Neutrophil (primary cell): ENCODE measurements around the gene KLHL29.

ENCODE experiments used
- H3K27ac ChIP-seq: fragments of 200-600 bp; sonication (generic); 2 replicates; pipeline ENCODE4 v1.5.1; 2016; ENCODE audit warnings: mild to moderate bottlenecking, moderate library complexity
- H3K27me3 ChIP-seq: fragments of 200-600 bp; sonication (generic); 2 replicates; pipeline ENCODE4 v1.6.0; 2016; ENCODE audit warnings: mild to moderate bottlenecking
- H3K36me3 ChIP-seq: fragments of 200-600 bp; sonication (generic); 2 replicates; pipeline ENCODE4 v1.5.1; 2017
- H3K4me1 ChIP-seq, 2 experiments: fragments of 200-600 bp in 1 of 2; sonication (generic) in 1 of 2; 1 replicate in 1 of 2; 2 replicates in 1 of 2; pipeline versions ENCODE4 v1.5.1 to v1.6.1; 2013 to 2016; ENCODE audit warnings: low read depth in 1 of 2, low read length in 1 of 2, mild to moderate bottlenecking in 1 of 2, moderate library complexity in 1 of 2; ENCODE audit not compliant: control insufficient read depth in 1 of 2, insufficient read depth in 1 of 2
- H3K4me3 ChIP-seq, 2 experiments: fragments of 200-600 bp in 1 of 2; sonication (generic) in 1 of 2; 1 replicate in 1 of 2; 2 replicates in 1 of 2; pipeline ENCODE4 v1.5.1; 2013 to 2016; ENCODE audit warnings: low read depth in 1 of 2, low read length in 1 of 2, mild to moderate bottlenecking in 1 of 2, moderate library complexity in 1 of 2
- H3K9me3 ChIP-seq: fragments of 200-600 bp; sonication (generic); 2 replicates; pipeline ENCODE4 v1.5.1; 2016
- CTCF ChIP-seq: fragments of 200-600 bp; sonication (generic); IDR thresholded peaks from 2 replicates; pipeline ENCODE4 v1.5.1; 2016; ENCODE audit warnings: antibody characterized with exemption

The KLHL29 gene

GRCh38 chr2:23384551-23385343, at the start of gene KLHL29:
Gene KLHL29 (plus strand): TSS chr2:23385179. CDS start chr2:23562197, 177,018 bp downstream.
- H3K27ac ChIP-seq, result no peak within 1 kb of the TSS

GRCh38 chr2:23335550-23335949, 49.4 kb upstream of the KLHL29 start:
- no peak overlapping the region for H3K4me3 ChIP-seq
- TF ChIP-seq CTCF, result no peak
- no peaks in the 10 kb centered on the region for H3K4me1 ChIP-seq
- no peaks in the 10 kb centered on the region for H3K9me3 ChIP-seq
- no peak overlapping the region for H3K27ac ChIP-seq
- H3K36me3 ChIP-seq, result no peaks in the 10 kb centered on the region
- no peaks in the 10 kb centered on the region for H3K27me3 ChIP-seq

More at GRCh38 chr2:23384551-23385343, at the start of gene KLHL29:
- H3K4me1 ChIP-seq, result peaks cover 0 to 19% of the 10 kb centered on the region in 2 experiments
- H3K36me3 ChIP-seq, result no peaks in the 10 kb centered on the region
- no peak within 1 kb of the TSS for H3K4me3 ChIP-seq
- TF ChIP-seq CTCF, result no peak
- H3K9me3 ChIP-seq, result no peaks in the 10 kb centered on the region
- H3K27me3 ChIP-seq, result peaks cover 100% of the 10 kb centered on the region

GRCh38 chr2:23342075-23342474, 42.9 kb upstream of the KLHL29 start:
- no peak overlapping the region for H3K27ac ChIP-seq
- no peaks in the 10 kb centered on the region for H3K36me3 ChIP-seq
- no peak overlapping the region for H3K4me3 ChIP-seq
- no peaks in the 10 kb centered on the region for H3K9me3 ChIP-seq
- peaks cover 11% of the 10 kb centered on the region for H3K27me3 ChIP-seq
- no peaks in the 10 kb centered on the region for H3K4me1 ChIP-seq
- no peak for TF ChIP-seq CTCF

DNA sequence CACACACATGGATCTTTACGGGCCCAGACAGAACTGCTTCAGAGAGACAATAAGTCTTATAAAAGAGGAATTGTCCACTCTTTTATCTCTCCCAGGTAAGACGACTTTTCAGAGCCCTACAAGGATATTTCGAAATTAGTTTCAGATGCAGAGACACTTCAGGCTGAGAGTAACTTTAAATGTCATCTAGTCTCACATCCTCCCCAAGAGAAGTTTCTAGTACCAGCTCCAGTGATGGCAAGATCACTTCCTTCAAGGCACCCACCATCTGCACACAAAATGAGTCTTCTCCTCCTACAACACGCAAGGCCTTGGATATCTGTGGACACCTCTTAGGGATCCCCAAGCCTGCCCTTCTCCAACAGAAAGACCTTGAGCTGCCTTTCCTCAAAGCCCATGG, 39.0 kb upstream of the KLHL29 start:
- Histone ChIP-seq H3K4me1 (no peaks in the 10 kb centered on the region), H3K4me3 (no peak overlapping the region), H3K27me3 (peaks cover 20% of the 10 kb centered on the region), H3K9me3 (no peaks in the 10 kb centered on the region), H3K36me3 (no peaks in the 10 kb centered on the region), H3K27ac (no peak overlapping the region)
- TF ChIP-seq CTCF, result no peak

GRCh38 chr2:23346781-23347180, 38.2 kb upstream of the KLHL29 start:
- H3K4me1 ChIP-seq, result no peaks in the 10 kb centered on the region
- H3K27ac ChIP-seq, result no peak overlapping the region
- H3K36me3 ChIP-seq, result no peaks in the 10 kb centered on the region
- no peak overlapping the region for H3K4me3 ChIP-seq
- peaks cover 27% of the 10 kb centered on the region for H3K27me3 ChIP-seq
- H3K9me3 ChIP-seq, result no peaks in the 10 kb centered on the region
- no peak for TF ChIP-seq CTCF
